GM21526 (cell line): ENCODE data around the gene AK2.
"Not testable (repeated sequence)": the region's sequence is repeated elsewhere in the genome, so short reads cannot be mapped to it uniquely, and the experiment has no call there.

Experiments used
- ATAC-seq: cut with Tn5 transposase; IDR thresholded peaks from one replicate; pipeline ENCODE4 v1.9.1; 2021; ENCODE audit warnings: moderate library complexity; ENCODE audit not compliant: unreplicated experiment, low FRiP score

Gene AK2

DNA sequence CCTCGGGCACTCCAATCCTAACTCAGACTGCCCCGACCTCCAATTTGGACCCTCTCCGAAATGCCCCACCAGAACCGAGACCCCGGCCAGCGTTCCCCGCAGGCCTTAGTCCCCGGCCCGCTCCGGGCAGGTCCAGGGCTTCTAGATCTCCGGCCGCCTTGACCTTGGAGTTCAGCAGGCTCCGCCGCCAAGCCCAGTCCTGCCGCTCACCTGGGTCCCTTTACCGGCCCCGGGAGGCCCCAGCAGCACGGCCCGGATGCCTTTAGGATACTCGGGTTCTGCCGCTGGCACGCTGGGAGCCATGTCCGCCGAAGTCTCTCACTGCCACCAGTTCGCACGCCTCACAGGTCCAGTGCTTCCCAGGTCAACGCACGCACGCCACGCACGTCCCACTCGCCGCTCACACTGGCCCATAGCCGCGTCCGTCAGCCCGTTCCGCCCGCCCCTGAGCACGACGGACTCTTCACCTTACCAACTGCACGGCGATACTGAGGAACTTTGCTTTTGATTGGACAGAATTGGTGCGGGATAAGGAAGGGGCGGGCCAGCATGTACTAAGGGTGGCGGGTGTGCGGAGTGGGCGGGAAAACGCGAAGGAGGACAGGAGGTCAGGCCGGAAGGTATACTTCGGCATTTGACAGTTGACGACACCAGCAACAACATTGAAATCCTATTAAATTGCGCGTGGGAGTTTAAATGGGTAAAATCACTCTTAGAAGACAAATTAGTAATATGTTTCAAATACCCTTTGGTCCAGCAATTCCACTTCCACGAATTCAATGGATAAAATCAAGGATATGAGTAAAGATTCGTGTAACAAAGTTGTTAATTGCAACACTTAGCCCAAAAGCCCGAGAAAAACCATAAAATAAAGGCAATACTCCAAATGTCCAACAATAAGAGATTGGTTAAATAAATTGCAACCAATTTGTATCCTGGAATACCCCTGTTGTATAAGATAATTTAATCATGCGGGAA lies at the start of gene AK2:
Gene AK2, minus strand, starts transcription at position 358 of the 978 bp plus-strand sequence. Its CDS starts 55 bp downstream, at position 303.
- peak; percentile 97 for ATAC-seq

DNA sequence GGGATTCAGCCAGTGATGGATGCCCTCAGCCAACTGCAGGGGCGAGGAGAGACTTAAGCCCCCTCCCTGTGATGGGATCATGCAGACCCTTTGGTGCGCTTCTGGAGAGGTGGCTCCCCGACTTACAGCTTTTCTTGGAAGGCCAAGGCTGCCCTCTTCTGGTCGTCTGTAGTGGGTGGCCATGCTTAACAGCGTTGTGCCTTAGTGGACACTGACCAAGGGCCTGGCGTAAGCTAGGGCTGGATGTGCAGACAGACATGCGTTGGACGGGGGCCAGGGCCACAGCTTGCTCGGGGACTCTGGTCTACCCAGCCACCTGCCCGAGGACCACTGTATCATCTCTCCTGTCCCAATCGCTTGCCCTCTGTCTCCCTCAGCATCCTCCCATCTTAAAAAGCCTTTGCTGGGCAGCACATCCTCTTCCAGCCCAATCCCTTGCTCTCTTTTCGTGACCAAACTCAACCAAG lies 49.7 kb upstream of the AK2 start:
- ATAC-seq, result no peak

DNA sequence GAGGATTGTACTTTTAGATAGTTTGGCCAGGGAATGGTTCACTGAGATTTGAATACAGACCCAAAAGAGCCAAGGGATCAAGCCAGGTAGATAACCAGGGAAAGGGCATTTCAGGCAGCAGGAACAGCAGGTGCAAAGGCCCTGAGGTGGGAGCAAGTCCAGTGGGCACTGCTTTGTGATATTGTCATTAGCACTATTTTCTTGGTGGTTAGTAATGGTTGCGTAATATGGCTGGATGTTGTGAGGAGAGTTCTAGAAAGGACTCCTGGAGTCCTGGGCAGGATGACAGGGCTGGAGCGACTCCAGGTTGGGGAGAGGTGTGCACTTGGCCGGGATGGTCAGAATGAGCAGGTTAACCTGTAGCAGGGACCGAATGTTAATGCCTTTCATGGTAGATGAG lies 48.6 kb upstream of the AK2 start:
- ATAC-seq, result no peak

DNA sequence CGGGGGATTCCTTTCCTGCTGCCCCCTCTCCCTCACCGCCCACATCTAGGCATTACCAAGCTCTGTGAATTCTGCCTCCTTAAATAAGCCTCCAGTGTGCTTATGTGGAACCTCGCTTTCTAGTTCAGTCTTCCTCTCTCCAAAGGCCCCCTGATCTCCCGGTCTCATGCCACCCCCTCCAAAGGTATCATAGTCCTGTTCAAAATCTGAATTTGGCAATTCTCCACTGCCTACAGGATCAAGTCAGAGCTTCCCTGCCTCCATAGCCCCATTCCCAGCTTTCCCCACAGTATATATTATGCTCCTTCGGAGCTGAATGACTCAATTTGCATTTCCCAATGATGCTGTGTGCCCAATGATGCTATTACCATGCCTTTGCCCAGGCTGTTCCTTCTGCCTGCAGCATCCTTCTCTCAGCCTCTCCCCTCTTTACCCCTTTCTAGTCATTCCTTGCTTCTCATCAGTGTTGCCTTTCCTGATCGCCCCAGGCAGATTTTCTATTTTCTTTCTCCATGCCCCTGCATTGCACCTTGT lies 46.0 kb upstream of the AK2 start:
- ATAC-seq, result no peak

DNA sequence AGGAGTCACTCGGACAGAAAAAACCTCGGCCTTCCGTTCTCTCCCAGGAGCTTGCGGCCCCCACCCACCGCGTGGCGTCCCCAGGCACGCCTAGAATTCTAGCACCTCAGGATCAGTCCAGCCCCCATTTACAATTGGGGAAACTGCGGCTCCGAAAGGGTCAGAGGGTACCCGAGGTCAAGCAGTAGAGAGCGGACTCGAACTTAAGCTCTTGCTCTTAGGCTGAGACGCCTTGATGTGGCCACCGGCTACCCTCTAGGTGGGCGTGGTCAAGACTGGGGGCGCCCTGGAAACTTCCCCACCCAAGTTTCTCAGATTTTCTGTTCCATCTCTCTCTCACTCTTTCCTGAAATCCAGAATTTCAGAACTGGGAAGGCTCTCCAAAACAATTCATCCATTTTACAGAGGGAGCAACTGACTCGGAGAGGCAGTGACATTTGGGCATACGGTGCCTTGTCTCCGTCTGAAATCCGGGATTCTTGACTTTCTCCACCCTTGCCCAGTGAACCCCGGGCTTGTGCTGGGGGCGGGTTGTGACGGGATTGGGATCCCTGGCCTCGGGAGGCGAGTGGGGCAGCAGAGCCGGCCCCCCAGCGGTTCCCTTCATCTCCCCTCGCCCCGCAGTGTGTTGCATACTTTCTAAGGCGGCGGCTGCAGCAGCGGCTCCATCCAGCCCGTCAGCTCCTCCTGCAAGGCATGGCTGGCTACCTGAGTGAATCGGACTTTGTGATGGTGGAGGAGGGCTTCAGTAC lies 45.0 kb upstream of the AK2 start:
- ATAC-seq, result no peak

DNA sequence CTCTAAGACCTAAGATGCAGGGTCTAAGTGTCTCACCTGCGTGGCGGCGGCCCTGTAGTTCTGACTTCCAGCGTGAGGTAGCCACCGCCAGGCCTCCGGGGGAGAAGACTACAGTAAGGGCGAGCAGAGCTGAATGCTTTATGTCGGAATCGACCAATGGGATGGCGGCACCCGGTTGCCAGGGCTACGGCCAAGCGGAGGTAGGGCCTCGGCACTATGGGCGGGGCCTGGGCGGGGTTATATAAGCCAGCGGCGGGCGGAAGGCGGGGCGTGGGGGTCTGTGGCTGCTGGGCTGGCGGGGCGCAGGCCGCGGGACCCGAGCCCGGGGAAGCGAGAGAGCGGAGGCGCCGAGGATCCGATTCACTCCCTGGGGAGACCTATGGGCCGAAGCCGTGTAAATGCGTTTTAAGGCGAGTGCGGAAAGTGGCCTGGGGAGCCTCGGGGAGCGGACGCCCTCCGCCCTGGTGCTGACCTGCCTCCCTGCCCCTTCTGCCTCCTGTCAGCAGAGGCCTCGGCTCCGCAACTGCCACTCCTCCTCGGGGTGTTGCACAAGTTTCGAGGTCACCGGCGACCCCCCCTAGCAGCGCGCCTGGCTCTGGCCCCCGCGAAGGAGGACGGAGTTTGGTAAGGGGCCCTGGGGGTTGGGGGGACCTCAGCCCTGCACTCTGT lies 44.3 kb upstream of the AK2 start, which contains the start of gene AZIN2:
Gene AZIN2, plus strand, starts transcription at position 269 of the 669 bp plus-strand sequence. CDS start 1,097 bp downstream, outside the sequence.
- peak; percentile 89 for ATAC-seq

DNA sequence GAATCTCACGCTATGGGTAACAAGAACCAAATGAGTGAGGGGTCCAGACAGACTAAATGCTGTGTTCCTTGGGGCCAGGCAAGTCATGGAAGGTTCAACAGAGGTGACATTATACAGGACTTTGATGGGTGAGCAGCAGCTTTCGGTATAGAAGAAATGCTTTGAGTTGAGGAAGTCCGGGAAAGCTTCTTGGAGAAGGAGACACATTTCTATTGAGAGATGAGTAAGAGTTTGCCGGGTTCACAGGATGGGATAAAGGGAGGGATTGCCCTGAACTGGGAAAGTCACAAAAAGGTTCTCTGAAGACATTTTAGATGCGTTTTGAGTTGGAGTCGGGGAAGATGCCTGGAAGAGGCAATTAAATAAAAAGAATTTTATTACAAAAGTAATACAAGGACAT lies 43.7 kb upstream of the AK2 start:
- ATAC-seq, result no peak

DNA sequence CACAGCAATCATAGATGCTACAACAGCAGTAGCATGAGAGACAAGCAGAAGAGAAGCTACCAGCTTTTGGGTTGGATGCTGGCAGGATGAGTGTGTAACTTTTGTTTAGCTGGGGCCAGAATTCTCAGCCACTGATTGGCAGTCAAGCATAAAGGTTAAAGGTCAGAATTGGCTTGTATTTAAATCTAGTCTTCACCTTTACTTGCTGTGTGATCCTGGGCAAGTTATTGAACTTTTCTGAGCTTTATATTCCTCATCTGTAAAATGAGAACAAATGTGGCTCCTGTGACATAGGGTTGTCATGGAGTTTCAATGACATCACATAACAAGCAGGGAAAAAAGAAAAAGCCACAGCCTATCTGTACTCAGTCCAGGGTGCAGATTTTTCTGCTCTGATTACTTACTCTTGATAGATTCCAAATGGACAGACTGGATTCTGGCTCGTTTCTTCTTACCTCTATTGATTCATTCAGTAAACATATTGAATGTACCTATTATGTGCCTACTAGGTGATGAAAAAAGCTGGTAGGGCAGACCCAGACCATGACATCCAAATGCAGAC lies 41.4 kb upstream of the AK2 start:
- ATAC-seq, result no peak

DNA sequence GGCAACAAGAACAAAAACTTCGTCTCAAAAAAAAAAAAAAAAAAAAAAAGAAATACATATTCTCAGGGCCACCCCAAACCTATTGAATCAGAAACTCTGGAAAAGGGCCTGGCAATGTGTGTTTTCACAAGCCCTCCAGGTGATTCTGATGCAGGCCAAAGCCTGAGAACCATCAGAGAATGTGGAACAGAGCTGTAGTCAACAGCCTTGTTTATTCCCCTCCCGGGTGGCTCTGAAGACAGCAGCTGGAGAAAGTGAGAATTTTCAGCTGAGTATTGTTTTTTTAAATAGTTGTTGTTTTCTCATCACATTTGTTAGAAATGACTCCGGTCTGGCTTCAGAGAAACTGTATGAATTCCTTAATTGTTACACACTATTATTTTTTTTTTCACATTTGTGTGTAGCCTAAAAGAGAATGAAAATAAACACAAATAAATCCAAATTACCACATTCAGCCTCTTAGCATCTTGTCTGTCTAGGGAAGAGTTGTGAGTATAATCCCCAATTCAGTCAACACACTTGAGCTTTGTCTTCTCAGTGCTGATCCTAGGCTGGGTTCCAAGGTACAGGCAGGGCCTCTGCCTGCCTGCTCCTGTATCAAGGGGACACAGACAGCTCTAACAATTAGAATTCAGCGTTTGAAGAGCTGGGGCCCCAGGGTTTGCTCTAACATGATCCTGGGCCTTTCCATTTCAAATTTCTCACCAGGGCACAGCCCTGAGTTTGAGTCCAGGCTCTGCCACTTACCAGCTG lies 37.7 kb upstream of the AK2 start:
- ATAC-seq, result no peak

DNA sequence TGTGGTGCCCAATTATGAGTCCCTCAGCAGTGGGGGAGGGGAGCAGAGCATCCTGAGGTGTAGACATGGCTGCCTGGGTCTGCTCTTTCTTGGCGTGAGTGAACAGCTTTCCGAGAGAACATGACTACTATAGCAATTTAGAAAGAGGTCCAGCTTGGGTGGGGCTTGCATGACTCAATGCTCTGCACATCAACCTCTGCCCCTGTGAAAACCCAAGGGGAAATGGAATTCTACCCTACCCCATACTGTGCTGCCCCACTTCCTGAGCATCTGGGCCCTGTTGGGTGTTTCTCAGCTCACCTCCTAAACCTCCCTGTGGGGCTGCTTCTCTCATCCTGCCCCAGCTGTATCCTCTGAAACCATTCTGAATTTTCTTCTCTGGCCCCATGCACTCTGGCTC lies 36.0 kb upstream of the AK2 start:
- ATAC-seq, result no peak

DNA sequence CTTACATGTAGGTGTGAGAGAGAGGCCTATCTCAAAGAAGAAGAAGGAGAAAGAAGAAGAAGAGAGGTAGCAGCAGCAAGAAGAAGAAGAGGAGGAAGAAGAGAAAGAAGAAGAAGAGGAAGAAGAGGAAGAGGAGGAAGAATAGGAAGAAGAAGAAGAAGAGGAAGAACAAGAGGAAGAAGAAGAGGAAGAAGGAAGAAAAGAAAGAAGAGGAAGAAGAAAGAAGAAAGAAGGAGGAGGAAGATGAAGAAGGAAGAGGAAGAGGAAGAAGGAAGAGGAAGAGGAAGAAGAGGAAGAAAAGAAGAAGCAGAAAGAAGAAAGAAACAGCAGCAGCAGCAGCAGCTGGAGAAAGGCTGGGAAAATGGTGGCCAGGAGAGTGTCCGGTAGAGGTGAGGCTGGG lies 33.9 kb upstream of the AK2 start:
- no peak for ATAC-seq

DNA sequence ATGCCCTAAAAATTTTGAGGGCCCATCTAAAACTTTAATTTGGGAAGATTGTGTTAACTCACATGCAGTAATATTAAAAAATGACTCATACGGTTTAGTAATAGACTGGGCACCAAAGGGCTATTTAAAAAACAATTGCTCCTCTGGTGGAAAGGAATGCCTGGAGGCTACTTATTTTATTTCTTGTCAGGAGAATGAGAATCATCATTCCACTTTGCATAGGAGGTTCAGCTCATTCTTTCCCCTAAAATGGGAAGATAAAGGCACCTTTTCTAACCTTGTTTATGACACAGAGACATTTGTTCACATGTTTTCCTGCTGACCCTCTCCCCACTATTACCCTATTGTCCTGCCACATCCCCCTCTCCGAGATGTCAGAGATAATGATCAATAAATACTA lies 31.4 kb upstream of the AK2 start:
- not testable (repeated sequence) for ATAC-seq

DNA sequence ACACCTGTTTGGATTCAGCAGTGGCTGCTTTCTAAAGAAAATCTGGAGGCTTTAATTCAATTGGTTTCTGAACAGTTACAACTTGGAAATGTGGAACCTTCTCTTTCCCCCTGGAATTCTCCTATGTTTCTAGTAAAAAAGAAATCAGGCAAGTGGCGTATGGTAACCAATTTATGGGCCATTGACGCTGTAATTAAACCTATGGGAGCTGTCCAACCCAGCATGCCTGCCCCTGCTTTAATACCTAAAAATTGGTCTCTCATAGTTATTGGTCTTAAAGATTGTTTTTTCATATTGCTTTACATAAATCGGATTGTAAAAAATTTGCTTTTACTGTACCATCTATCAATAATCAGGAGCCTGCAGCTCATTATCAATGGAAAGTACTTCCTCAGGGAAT lies 29.8 kb upstream of the AK2 start:
- ATAC-seq, result not testable (repeated sequence)

DNA sequence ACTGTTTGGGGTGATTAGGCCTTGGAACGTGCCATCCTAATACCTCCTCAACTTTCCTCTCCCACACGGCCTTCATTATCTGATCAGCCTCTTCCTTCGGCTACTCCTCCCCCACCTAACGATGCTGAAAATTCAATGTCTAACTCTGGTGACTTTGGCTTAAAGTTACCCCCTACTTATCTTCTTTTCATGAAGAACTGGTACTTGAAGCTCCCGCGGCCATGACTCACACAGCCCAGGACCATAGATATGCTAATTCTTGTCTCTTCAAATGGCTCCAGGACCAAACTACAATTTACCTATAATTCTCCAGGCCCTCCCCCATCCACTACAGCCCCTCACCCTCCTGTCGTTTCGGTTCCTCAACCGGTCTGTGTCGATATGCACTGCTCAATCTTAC lies 28.6 kb upstream of the AK2 start:
- ATAC-seq, result no peak

DNA sequence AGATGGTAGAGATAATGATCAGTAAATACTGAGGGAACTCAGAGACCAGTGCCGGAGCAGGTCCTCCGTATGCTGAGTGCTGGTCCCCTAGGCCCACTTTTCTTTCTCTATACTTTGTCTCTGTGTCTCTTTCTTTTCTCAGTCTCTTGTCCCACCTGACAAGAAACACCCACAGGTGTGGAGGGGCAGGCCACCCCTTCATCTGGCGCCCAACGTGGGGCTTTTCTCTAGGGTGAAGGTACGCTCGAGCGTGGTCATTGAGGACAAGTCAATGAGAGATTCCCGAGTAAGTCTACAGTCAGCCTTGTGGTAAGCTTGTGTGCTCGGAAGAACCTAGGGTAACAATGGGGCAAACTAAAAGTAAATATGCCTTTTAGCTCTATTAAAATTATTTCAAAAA lies 27.6 kb upstream of the AK2 start:
- ATAC-seq, result not testable (repeated sequence)

DNA sequence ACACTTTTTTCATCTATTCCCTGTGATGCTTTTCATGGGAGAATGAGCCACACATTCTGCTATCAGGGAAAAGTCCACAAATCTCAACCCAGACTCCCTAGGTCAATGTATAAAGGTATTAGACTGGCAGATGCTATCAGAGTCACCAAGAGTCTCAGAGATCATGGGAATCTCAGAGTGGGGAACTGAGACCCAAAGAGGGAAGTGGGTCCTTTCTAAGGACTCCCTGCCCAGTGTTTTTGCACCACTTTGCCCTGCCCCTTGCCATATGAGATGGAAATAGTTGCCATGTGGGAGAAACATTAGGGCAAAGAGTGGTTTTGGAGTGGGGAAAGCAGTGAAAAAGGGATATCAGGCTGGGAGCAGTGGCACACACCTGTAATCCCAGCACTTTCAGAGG lies 25.2 kb upstream of the AK2 start:
- ATAC-seq, result no peak

DNA sequence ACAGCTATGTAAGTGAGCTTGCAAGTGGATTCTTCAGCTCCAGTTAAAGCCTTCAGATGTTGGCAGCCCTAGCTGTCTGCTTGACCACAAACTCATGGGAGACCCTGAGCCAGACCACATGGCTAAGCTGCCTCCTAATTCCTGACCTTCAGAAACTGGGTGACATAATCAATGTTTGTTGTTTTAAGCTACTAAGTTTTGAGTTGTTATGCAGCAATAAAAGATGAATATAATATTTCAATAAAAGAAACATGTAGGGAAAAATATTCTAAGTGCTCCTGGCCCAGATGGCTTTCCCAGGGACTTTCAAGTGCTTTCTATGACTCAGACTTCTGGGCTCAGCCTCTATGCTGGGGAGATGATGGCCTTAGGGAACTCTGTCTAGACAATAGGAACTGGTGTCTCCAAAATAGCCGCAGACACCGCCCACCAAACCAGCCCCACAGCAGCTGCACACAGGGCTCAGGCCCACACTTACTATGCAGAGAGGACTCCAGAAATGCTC lies 23.9 kb upstream of the AK2 start:
- ATAC-seq, result no peak

DNA sequence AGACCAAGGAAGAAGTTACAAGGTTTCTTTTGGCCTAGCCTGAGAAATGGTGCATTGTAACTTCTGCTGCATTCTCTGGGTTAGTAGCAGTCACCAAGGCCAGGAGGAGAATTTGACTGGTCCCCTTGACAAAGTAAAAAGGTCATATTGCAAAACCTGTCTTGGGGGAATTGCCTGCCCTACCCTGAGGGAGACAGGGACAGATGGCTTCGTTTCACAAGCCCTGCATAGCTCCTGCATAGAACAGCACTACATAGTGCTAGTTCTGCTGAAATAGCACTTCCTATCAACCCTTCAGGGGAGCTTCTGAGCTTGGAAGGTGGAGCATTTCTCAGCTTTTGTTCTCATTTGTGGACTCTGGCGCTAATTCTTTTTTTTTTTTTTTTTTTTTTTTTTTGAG lies 20.4 kb upstream of the AK2 start:
- no peak for ATAC-seq

DNA sequence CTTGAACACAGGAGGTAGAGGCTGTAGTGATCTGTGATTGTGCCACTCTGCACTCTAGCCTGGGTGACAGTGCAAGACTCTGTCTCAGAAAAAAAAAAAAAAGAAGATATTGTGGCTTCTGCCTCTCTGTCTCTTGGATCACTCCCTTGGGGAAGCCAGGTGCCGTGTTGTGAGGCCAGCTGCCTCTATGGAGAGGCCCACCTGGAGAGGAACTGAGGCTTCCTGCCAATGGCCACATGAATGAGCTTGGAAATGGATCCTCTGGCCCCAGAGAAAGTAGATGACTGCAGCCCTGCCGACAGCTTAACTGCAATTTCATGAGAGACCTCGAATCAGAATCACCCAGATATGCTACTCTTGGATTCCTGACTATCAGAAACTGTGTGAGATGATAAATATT lies 19.7 kb upstream of the AK2 start:
- ATAC-seq, result no peak
